HG03280 (cell line): ENCODE data around the gene HELQ.
"Not testable (repeated sequence)": the region's sequence is repeated elsewhere in the genome, so short reads cannot be mapped to it uniquely, and the experiment has no call there.

Experiments used
- ATAC-seq: cut with Tn5 transposase; IDR thresholded peaks from one replicate; pipeline ENCODE4 v1.9.1; 2021; ENCODE audit warnings: mild to moderate bottlenecking, moderate library complexity; ENCODE audit not compliant: unreplicated experiment

The HELQ gene

GRCh38 chr4:83455281-83456183, at the start of gene HELQ, which contains the start of gene MRPS18C:
TSS of gene HELQ (minus strand) at chr4:83455823. CDS start at chr4:83455693, 130 bp downstream.
TSS of gene MRPS18C (plus strand) at chr4:83456058. CDS start at chr4:83456078, 20 bp downstream.
- ATAC-seq: peak; percentile 97

- no peak for ATAC-seq
Observed at GRCh38 chr4:83504996-83505395, 49.4 kb upstream of the HELQ start.

- no peak for ATAC-seq
Observed at GRCh38 chr4:83504503-83504902, 48.9 kb upstream of the HELQ start.

GRCh38 chr4:83503974-83504373, 48.4 kb upstream of the HELQ start:
- ATAC-seq: no peak

GRCh38 chr4:83501671-83502070, 46.0 kb upstream of the HELQ start:
- not testable (repeated sequence) for ATAC-seq

GRCh38 chr4:83498187-83498586, 42.6 kb upstream of the HELQ start:
- no peak for ATAC-seq

GRCh38 chr4:83496085-83496917, 40.7 kb upstream of the HELQ start:
- not testable (repeated sequence) for ATAC-seq

GRCh38 chr4:83490876-83491450, 35.3 kb upstream of the HELQ start:
- ATAC-seq: peak; percentile 79

- ATAC-seq: no peak
Observed at GRCh38 chr4:83489711-83490326, 34.2 kb upstream of the HELQ start.

GRCh38 chr4:83486457-83487129, 31.0 kb upstream of the HELQ start:
- no peak for ATAC-seq

GRCh38 chr4:83484500-83485461, 29.2 kb upstream of the HELQ start, which contains the start of gene ABRAXAS1:
TSS of gene ABRAXAS1 (minus strand) at chr4:83485100. CDS start at chr4:83485072, 28 bp downstream.
- ATAC-seq: peak; percentile 97

- ATAC-seq: no peak
Observed at GRCh38 chr4:83473966-83474365, 18.3 kb upstream of the HELQ start.

- ATAC-seq: no peak
Observed at GRCh38 chr4:83473423-83473822, 17.8 kb upstream of the HELQ start.

- ATAC-seq: no peak
Observed at GRCh38 chr4:83456184-83456501, 520 bp upstream of the HELQ start.

- no peak for ATAC-seq
Observed at GRCh38 chr4:83454686-83455085, 937 bp downstream of the HELQ start.

- no peak for ATAC-seq
Observed at GRCh38 chr4:83449009-83449408, 6.6 kb downstream of the HELQ start.

GRCh38 chr4:83440899-83441298, 14.7 kb downstream of the HELQ start:
- no peak for ATAC-seq

- ATAC-seq: no peak
Observed at GRCh38 chr4:83440148-83440814, 15.3 kb downstream of the HELQ start.

GRCh38 chr4:83438719-83439118, 16.9 kb downstream of the HELQ start:
- no peak for ATAC-seq
